ENCODE results near the gene BANK1. TPM values are rescaled to one million over a fixed set of nuclear protein-coding genes. Genes with fewer than 3 reads are reported as not detected.

Gene BANK1, protein sequence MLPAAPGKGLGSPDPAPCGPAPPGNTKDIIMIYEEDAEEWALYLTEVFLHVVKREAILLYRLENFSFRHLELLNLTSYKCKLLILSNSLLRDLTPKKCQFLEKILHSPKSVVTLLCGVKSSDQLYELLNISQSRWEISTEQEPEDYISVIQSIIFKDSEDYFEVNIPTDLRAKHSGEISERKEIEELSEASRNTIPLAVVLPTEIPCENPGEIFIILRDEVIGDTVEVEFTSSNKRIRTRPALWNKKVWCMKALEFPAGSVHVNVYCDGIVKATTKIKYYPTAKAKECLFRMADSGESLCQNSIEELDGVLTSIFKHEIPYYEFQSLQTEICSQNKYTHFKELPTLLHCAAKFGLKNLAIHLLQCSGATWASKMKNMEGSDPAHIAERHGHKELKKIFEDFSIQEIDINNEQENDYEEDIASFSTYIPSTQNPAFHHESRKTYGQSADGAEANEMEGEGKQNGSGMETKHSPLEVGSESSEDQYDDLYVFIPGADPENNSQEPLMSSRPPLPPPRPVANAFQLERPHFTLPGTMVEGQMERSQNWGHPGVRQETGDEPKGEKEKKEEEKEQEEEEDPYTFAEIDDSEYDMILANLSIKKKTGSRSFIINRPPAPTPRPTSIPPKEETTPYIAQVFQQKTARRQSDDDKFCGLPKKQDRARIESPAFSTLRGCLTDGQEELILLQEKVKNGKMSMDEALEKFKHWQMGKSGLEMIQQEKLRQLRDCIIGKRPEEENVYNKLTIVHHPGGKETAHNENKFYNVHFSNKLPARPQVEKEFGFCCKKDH
- total RNA-seq = under 1 TPM; 0.20 to 0.22 TPM
- 2.0 TPM for polyA plus RNA-seq (2013, experiment 1 of 2)
- 2.2 TPM for polyA plus RNA-seq (2013, experiment 2 of 2)
- 0 to 4.8 (median 0.50) reads per million in 172 experiments for total RNA-seq

DNA sequence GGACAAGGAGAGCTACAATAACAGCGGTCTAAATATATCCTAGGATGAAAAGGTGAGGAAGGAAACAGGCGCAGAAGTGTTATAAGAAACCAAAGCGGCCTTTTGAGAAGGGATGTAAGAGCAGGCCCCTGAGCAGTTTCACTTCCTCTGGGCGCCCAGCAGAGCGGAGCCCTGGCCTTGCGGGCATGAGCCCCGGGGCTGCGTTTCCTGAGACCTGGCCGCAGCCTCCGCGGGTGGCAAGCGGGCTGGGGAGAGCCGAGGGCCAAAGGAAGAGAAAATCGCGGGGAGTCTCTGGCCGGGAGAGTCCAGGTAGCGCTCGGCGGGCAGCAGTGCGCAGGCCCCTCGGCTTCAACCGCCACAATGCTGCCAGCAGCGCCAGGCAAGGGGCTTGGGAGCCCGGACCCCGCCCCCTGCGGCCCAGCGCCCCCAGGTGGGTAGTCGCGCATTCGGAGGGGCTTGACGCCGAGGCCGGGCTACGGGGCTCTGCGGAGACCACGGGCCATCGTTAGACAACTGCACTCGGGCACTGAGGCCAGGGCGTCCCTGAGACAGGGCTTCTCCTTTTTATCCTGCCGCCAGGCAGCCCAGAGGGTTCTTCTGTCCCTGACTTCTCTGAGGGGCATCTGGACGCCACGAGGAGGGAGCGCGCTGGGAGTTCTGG lies at the start of gene BANK1:
Gene BANK1 (plus strand): TSS at position 210 of the 661 bp plus-strand sequence. CDS start 151 bp downstream, at position 361.
- Histone ChIP-seq H3K27ac (ENCODE audit: low read depth in 1 of 2, low read length in 2 of 2) (no peak within 1 kb of the TSS), H3K4me1 (ENCODE audit: insufficient read depth, low read length) (peaks cover 11% of the 10 kb centered on the region), H3K36me3 (ENCODE audit: insufficient read depth, low read length) (no peaks in the 10 kb centered on the region), H3K9me3 (ENCODE audit: control insufficient read depth in 1 of 2, insufficient read depth in 1 of 2, low read length in 2 of 2) (no peaks in the 10 kb centered on the region), H3K4me3 (ENCODE audit: low read length) (peak within 1 kb of the TSS; percentile 46), H3K27me3 (ENCODE audit: control insufficient read depth in 1 of 2, insufficient read depth in 2 of 2, low read length in 2 of 2) (peaks cover 11 to 18% of the 10 kb centered on the region in 2 experiments)
- ChIA-PET CTCF (no interaction called here), POLR2A (no interaction called here)
- peaks cover 57% of the 10 kb centered on the region for H3K27me3 Mint-ChIP-seq
- peak; percentile 67 for ATAC-seq (ENCODE audit: poor library complexity)
- DNase-seq = peak in 10 of 14 experiments; percentile 3 to 58 (median 20)
- TF ChIP-seq, protein P1, sequence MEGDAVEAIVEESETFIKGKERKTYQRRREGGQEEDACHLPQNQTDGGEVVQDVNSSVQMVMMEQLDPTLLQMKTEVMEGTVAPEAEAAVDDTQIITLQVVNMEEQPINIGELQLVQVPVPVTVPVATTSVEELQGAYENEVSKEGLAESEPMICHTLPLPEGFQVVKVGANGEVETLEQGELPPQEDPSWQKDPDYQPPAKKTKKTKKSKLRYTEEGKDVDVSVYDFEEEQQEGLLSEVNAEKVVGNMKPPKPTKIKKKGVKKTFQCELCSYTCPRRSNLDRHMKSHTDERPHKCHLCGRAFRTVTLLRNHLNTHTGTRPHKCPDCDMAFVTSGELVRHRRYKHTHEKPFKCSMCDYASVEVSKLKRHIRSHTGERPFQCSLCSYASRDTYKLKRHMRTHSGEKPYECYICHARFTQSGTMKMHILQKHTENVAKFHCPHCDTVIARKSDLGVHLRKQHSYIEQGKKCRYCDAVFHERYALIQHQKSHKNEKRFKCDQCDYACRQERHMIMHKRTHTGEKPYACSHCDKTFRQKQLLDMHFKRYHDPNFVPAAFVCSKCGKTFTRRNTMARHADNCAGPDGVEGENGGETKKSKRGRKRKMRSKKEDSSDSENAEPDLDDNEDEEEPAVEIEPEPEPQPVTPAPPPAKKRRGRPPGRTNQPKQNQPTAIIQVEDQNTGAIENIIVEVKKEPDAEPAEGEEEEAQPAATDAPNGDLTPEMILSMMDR (IDR thresholded peaks at IDR 0.05) = no peak
- H3K27ac Mint-ChIP-seq = no peak within 1 kb of the TSS
- H3K4me3 Mint-ChIP-seq = peak within 1 kb of the TSS; percentile 89
- intact Hi-C loops (cut with DNase I, micrococcal nuclease) = no loop called here
- H3K36me3 Mint-ChIP-seq (ENCODE audit: low read depth) = no peaks in the 10 kb centered on the region
- H3K9me3 Mint-ChIP-seq = peaks cover 2% of the 10 kb centered on the region
- peaks cover 11% of the 10 kb centered on the region for H3K4me1 Mint-ChIP-seq (ENCODE audit: low read depth)

DNA sequence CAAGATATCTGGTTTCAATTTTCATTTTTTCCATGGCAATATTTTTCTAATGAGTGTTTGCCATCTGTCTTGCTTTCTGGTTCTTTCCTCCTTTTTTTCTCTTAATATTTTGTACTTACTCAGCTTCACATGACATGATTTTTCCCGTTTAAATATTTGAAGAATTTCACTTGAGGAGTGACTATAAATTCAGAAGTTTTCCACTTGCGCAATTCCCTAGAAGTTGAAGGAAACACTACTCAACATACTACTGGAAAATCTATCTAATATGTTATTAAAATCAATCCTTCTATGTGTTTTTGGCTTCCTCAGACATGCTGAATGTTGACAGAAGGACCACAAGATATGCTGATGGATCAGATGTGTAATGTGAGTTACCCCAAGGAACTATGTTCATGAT lies 36.8 kb upstream of the BANK1 start:
- no peaks in the 10 kb centered on the region for H3K27me3 Mint-ChIP-seq
- Histone ChIP-seq H3K36me3 (ENCODE audit: insufficient read depth, low read length) (no peaks in the 10 kb centered on the region), H3K4me1 (ENCODE audit: insufficient read depth, low read length) (no peaks in the 10 kb centered on the region), H3K27me3 (ENCODE audit: control insufficient read depth in 1 of 2, insufficient read depth in 2 of 2, low read length in 2 of 2) (no peaks in the 10 kb centered on the region), H3K27ac (ENCODE audit: low read depth in 1 of 2, low read length in 2 of 2) (no peak overlapping the region), H3K9me3 (ENCODE audit: control insufficient read depth in 1 of 2, insufficient read depth in 1 of 2, low read length in 2 of 2) (no peaks in the 10 kb centered on the region), H3K4me3 (ENCODE audit: low read length) (no peak overlapping the region)
- no peaks in the 10 kb centered on the region for H3K9me3 Mint-ChIP-seq
- POLR2A ChIA-PET = no interaction called here
- CTCF ChIA-PET = no interaction called here
- TF ChIP-seq, protein P1 (IDR thresholded peaks at IDR 0.05) = no peak
- no peaks in the 10 kb centered on the region for H3K4me1 Mint-ChIP-seq (ENCODE audit: low read depth)
- no peak overlapping the region for H3K27ac Mint-ChIP-seq
- ATAC-seq (ENCODE audit: poor library complexity) (no peak), DNase-seq (no peak)
- H3K4me3 Mint-ChIP-seq = no peak overlapping the region
- intact Hi-C loops (cut with DNase I, micrococcal nuclease) = no loop called here
- no peaks in the 10 kb centered on the region for H3K36me3 Mint-ChIP-seq (ENCODE audit: low read depth)

DNA sequence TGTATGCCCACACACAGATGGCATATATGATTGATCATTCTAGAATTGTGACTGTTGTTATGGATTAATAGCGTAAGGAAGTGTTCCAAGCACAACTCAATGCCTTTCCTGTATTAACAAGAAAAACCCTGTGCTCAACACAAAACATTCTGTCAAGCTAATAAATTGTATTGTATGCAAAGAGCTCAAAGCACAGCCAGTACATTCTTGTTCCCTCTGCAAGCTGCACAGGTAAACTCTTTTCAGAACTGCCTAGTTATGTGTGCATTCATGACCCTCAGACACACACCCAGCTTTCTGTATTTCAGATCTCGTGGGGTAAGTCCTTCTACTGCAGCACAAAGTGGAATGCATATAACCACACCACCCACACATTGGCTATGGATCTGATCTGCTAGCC lies 34.3 kb upstream of the BANK1 start:
- H3K27ac Mint-ChIP-seq = no peak overlapping the region
- no peak overlapping the region for H3K4me3 Mint-ChIP-seq
- no peaks in the 10 kb centered on the region for H3K9me3 ChIP-seq (ENCODE audit: control insufficient read depth in 1 of 2, insufficient read depth in 1 of 2, low read length in 2 of 2)
- H3K27me3 ChIP-seq (ENCODE audit: control insufficient read depth in 1 of 2, insufficient read depth in 2 of 2, low read length in 2 of 2) = no peaks in the 10 kb centered on the region
- ChIA-PET CTCF (no interaction called here), POLR2A (no interaction called here)
- no peaks in the 10 kb centered on the region for H3K36me3 Mint-ChIP-seq (ENCODE audit: low read depth)
- TF ChIP-seq, protein P1 (IDR thresholded peaks at IDR 0.05) = no peak
- no peak overlapping the region for H3K4me3 ChIP-seq (ENCODE audit: low read length)
- H3K36me3 ChIP-seq (ENCODE audit: insufficient read depth, low read length) = no peaks in the 10 kb centered on the region
- H3K4me1 ChIP-seq (ENCODE audit: insufficient read depth, low read length) = no peaks in the 10 kb centered on the region
- intact Hi-C loops (cut with DNase I, micrococcal nuclease) = no loop called here
- H3K4me1 Mint-ChIP-seq (ENCODE audit: low read depth) = no peaks in the 10 kb centered on the region
- DNase-seq (no peak), ATAC-seq (ENCODE audit: poor library complexity) (no peak)
- H3K27ac ChIP-seq (ENCODE audit: low read depth in 1 of 2, low read length in 2 of 2) = no peak overlapping the region
- no peaks in the 10 kb centered on the region for H3K9me3 Mint-ChIP-seq
- no peaks in the 10 kb centered on the region for H3K27me3 Mint-ChIP-seq

Data from CD4-positive, alpha-beta T cell (primary cell).